MM.1S (cell line): Measurements from ENCODE around the gene CDH9.

Experiments used
- EZH2 ChIP-seq: fragments of 300-600 bp; sonication (generic); optimal IDR thresholded peaks from 2 replicates; pipeline ENCODE3; 2017; ENCODE audit warnings: low read depth, mild to moderate bottlenecking, antibody characterized with exemption, low read length, mixed read lengths
- EZH2phosphoT487 ChIP-seq: fragments of 300-600 bp; sonication (generic); IDR thresholded peaks from 2 replicates; pipeline ENCODE4 v1.6.1; 2018; ENCODE audit warnings: antibody characterized with exemption, low read length
- TF ChIP-seq, protein P1 (sequence below): fragments of 300-600 bp; sonication (generic); IDR thresholded peaks from 2 replicates; pipeline ENCODE4 v1.5.1; 2016; ENCODE audit warnings: antibody characterized with exemption, low read length, mixed read lengths

DNA sequence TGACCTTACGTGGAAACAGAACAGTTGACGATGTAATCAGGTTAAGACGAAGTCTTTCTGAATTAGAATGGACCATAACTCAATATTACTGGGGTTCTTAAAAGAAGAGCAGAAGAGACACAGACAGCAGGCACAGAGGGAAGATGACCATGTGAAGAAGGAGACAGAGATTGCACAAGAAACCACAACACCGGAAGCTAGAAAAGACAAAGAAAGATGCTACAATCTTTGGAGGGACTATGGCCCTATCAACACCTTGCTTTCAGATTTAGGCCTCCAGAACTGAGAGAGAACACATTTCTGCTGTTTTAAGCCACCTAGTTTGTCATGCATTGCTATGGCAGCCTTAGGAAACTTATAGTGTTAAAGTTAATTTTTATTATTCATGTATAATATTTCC is 27.1 kb downstream of the CDH9 start:
- TF ChIP-seq, protein P1, sequence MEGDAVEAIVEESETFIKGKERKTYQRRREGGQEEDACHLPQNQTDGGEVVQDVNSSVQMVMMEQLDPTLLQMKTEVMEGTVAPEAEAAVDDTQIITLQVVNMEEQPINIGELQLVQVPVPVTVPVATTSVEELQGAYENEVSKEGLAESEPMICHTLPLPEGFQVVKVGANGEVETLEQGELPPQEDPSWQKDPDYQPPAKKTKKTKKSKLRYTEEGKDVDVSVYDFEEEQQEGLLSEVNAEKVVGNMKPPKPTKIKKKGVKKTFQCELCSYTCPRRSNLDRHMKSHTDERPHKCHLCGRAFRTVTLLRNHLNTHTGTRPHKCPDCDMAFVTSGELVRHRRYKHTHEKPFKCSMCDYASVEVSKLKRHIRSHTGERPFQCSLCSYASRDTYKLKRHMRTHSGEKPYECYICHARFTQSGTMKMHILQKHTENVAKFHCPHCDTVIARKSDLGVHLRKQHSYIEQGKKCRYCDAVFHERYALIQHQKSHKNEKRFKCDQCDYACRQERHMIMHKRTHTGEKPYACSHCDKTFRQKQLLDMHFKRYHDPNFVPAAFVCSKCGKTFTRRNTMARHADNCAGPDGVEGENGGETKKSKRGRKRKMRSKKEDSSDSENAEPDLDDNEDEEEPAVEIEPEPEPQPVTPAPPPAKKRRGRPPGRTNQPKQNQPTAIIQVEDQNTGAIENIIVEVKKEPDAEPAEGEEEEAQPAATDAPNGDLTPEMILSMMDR, result no peak
- no peak for TF ChIP-seq EZH2phosphoT487
- TF ChIP-seq EZH2, result no peak
